Ectodermal cell (in vitro differentiated cells): ENCODE measurements around the gene CCER1.

Source experiments
- H3K27ac ChIP-seq: 2 replicates; pipeline ENCODE4 v1.7.0; 2013; ENCODE audit warnings: mild to moderate bottlenecking, low read depth, low read length; ENCODE audit not compliant: insufficient read depth, poor library complexity, severe bottlenecking
- H3K27me3 ChIP-seq: 2 replicates; pipeline ENCODE4 v1.7.0; 2013; ENCODE audit warnings: mild to moderate bottlenecking, low read length; ENCODE audit not compliant: insufficient read depth, control insufficient read depth, poor library complexity, severe bottlenecking
- H3K36me3 ChIP-seq: one replicate; pipeline ENCODE4 v1.7.0; 2013; ENCODE audit warnings: low read length; ENCODE audit not compliant: control insufficient read depth, insufficient read depth
- H3K4me1 ChIP-seq: one replicate; pipeline ENCODE4 v1.7.0; 2013; ENCODE audit warnings: low read length; ENCODE audit not compliant: control insufficient read depth, insufficient read depth
- H3K4me3 ChIP-seq: 2 replicates; pipeline ENCODE4 v1.7.0; 2013; ENCODE audit warnings: low read depth, low read length, control low read depth; ENCODE audit not compliant: insufficient read depth
- H3K9me3 ChIP-seq: 2 replicates; pipeline ENCODE4 v1.7.0; 2013; ENCODE audit warnings: mild to moderate bottlenecking, low read length, moderate library complexity; ENCODE audit not compliant: control insufficient read depth
- WGBS, 2 experiments: methylation state at CpG; one replicate each; pipeline ENCODE4 v1.1.7; 2013; ENCODE audit warnings: missing lambda C conversion rate in 2 of 2; 5-methylcytosine and 5-hydroxymethylcytosine counted together

The CCER1 gene

GRCh38 chr12:90905691-90906370 is 49.1 kb downstream of the CCER1 start:
- no peak overlapping the region for H3K27ac ChIP-seq
- H3K36me3 ChIP-seq: no peaks in the 10 kb centered on the region
- H3K4me1 ChIP-seq: no peaks in the 10 kb centered on the region
- H3K27me3 ChIP-seq: no peaks in the 10 kb centered on the region
- WGBS, 2 experiments: 92 to 96% methylated on average over 1 of the region's 1 CpG
- no peak overlapping the region for H3K4me3 ChIP-seq
- no peaks in the 10 kb centered on the region for H3K9me3 ChIP-seq

- H3K9me3 ChIP-seq: no peaks in the 10 kb centered on the region
- H3K4me3 ChIP-seq: no peak overlapping the region
- no peaks in the 10 kb centered on the region for H3K4me1 ChIP-seq
- no peaks in the 10 kb centered on the region for H3K27me3 ChIP-seq
- no peak overlapping the region for H3K27ac ChIP-seq
- WGBS, 2 experiments: 95 to 96% methylated on average over 2 of the region's 2 CpGs
- no peaks in the 10 kb centered on the region for H3K36me3 ChIP-seq
Measured at GRCh38 chr12:90902596-90902995, 52.4 kb downstream of the CCER1 start.
